Endothelial cell of umbilical vein (primary cell): Measurements from ENCODE around the gene NUTF2. TPM values are rescaled to one million over a fixed set of nuclear protein-coding genes. Genes with fewer than 3 reads are reported as not detected.

Experiments
- BruUV-seq: library from RNA; stranded (reverse); fragments of 400-500 nt; replicated peaks from 2 replicates; lab custom pipeline; 2021; lab: Mats Ljungman, UMichigan
- CTCF ChIA-PET: fragments of 300-600, 350-600 bp; sonication (Branson Sonifier 250); formaldehyde crosslinking; loops from one replicate; lab custom pipeline; 2021; ENCODE audit warnings: antibody characterized with exemption, inconsistent platforms; lab: Charles Lee
- POLR2A ChIA-PET: fragments of 300-600, 350-600 bp; sonication (Branson Sonifier 250); formaldehyde crosslinking; loops from one replicate; lab custom pipeline; 2021; ENCODE audit warnings: antibody characterized with exemption, inconsistent platforms; lab: Charles Lee
- DNase-seq: peaks from one replicate; pipeline ENCODE4 v3.0.0-alpha.2; 2011; ENCODE audit warnings: low read depth, low spot score
- FAIRE-seq: peaks from 2 replicates; lab custom pipeline; 2011; peaks lifted over from hg19 to GRCh38; lab: Jason Lieb, UNC
- H2AFZ ChIP-seq: 2 replicates; pipeline ENCODE4 v1.6.0; 2012; ENCODE audit warnings: low read depth, low read length, control low read depth, inconsistent platforms
- H3K27ac ChIP-seq: 2 replicates; pipeline ENCODE4 v1.5.1; 2011; ENCODE audit warnings: low read depth, mild to moderate bottlenecking, control low read depth, low read length, moderate library complexity; ENCODE audit not compliant: insufficient read depth
- H3K27me3 ChIP-seq, 2 experiments: 2 replicates each; pipeline versions ENCODE4 v1.6.0 to v1.6.1; 2011; ENCODE audit warnings: low read length in 2 of 2, mixed read lengths in 1 of 2; ENCODE audit not compliant: control insufficient read depth in 2 of 2, insufficient read depth in 2 of 2
- H3K36me3 ChIP-seq, 2 experiments: 2 replicates in 1 of 2; 3 replicates in 1 of 2; pipeline ENCODE4 v1.5.1; 2011; ENCODE audit warnings: low read length in 2 of 2, mild to moderate bottlenecking in 1 of 2, moderate library complexity in 1 of 2; ENCODE audit not compliant: control insufficient read depth in 2 of 2, insufficient read depth in 2 of 2; ENCODE audit errors: extremely low read depth in 1 of 2
- H3K4me1 ChIP-seq: 3 replicates; pipeline ENCODE4 v1.5.1; 2011; ENCODE audit warnings: mild to moderate bottlenecking, low read length; ENCODE audit not compliant: control insufficient read depth, insufficient read depth; ENCODE audit errors: extremely low read depth
- H3K4me2 ChIP-seq: 2 replicates; pipeline ENCODE4 v1.6.1; 2011; ENCODE audit warnings: low read length, control low read depth, mixed read lengths; ENCODE audit not compliant: insufficient read depth
- H3K4me3 ChIP-seq, 3 experiments: fragments of 200-600 bp in 1 of 3; sonication (generic), shearing (Covaris generic) in 1 of 3; replicated peaks in 1 of 3; 2 replicates each; pipeline ENCODE4 v1.5.1; 2011 to 2016; ENCODE audit warnings: control low read depth in 3 of 3, low read length in 3 of 3, mild to moderate bottlenecking in 2 of 3, inconsistent platforms in 1 of 3, low read depth in 1 of 3, moderate library complexity in 1 of 3; ENCODE audit not compliant: insufficient read depth in 1 of 3
- H3K79me2 ChIP-seq: 2 replicates; pipeline ENCODE4 v1.6.0; 2012; ENCODE audit warnings: low read length, inconsistent platforms; ENCODE audit not compliant: control insufficient read depth, insufficient read depth
- H3K9ac ChIP-seq: replicated peaks from 2 replicates; pipeline ENCODE3; 2011; ENCODE audit warnings: low read length, control low read depth; ENCODE audit not compliant: insufficient read depth; ENCODE audit errors: extremely low read depth
- H3K9me1 ChIP-seq: replicated peaks from 3 replicates; pipeline ENCODE4 v1.6.0; 2011; ENCODE audit warnings: mild to moderate bottlenecking, low read length; ENCODE audit not compliant: control insufficient read depth, insufficient read depth; ENCODE audit errors: extremely low read depth
- H3K9me3 ChIP-seq: replicated peaks from 2 replicates; pipeline ENCODE4 v1.5.1; 2012; ENCODE audit warnings: low read length, inconsistent platforms; ENCODE audit not compliant: control insufficient read depth, insufficient read depth
- H4K20me1 ChIP-seq: replicated peaks from 2 replicates; pipeline ENCODE3; 2011; ENCODE audit warnings: mild to moderate bottlenecking, low read length; ENCODE audit not compliant: control insufficient read depth, insufficient read depth; ENCODE audit errors: extremely low read depth
- CTCF ChIP-seq, 2 donors: IDR thresholded peaks; 1 replicate in 1 of 2; 2 replicates in 1 of 2; pipeline ENCODE4 v1.5.1; 2011; ENCODE audit warnings: low read length in 2 of 2, mild to moderate bottlenecking in 2 of 2, moderate library complexity in 2 of 2, control low read depth in 1 of 2, inconsistent platforms in 1 of 2, low read depth in 1 of 2; ENCODE audit not compliant: insufficient read depth in 1 of 2; ENCODE audit errors: extremely low read depth in 1 of 2
- EZH2 ChIP-seq: IDR thresholded peaks from 2 replicates; pipeline ENCODE4 v1.6.1; 2012; ENCODE audit warnings: borderline replicate concordance, low read depth, mild to moderate bottlenecking, moderate library complexity, low read length, inconsistent platforms; ENCODE audit not compliant: severe bottlenecking
- FOS ChIP-seq: IDR thresholded peaks from 2 replicates; pipeline ENCODE4 v1.6.1; 2011; ENCODE audit warnings: mild to moderate bottlenecking, low read length, moderate library complexity, borderline replicate concordance; ENCODE audit not compliant: insufficient read depth
- GATA2 ChIP-seq: IDR thresholded peaks from 2 replicates; pipeline ENCODE4 v1.7.0; 2011; ENCODE audit warnings: low read depth, mild to moderate bottlenecking, moderate library complexity, mixed read lengths, low read length; ENCODE audit not compliant: insufficient read length, insufficient read depth
- JUN ChIP-seq: IDR thresholded peaks from 2 replicates; pipeline ENCODE4 v1.6.1; 2011; ENCODE audit warnings: borderline replicate concordance, low read depth; ENCODE audit not compliant: insufficient read length, insufficient read depth
- MAX ChIP-seq: IDR thresholded peaks from 2 replicates; pipeline ENCODE4 v1.6.1; 2011; ENCODE audit not compliant: insufficient read depth, insufficient read length
- MYC ChIP-seq: IDR thresholded peaks from one replicate; pipeline ENCODE4 v1.6.1; 2011; ENCODE audit warnings: mild to moderate bottlenecking, low read depth, low read length
- POLR2A ChIP-seq: IDR thresholded peaks from 2 replicates; pipeline ENCODE4 v1.6.1; 2012; ENCODE audit warnings: low read depth, mild to moderate bottlenecking, control low read depth, low read length
- POLR2AphosphoS5 ChIP-seq: IDR thresholded peaks from 2 replicates; pipeline ENCODE4 v1.6.1; 2012; ENCODE audit warnings: low read depth, mild to moderate bottlenecking, control low read depth, low read length, moderate library complexity; ENCODE audit not compliant: insufficient read depth
- dilution Hi-C: fragments of 300-500 bp; cut with MboI; formaldehyde crosslinking; loops from one replicate; pipeline ENCODE4 v1.15.0; 2019; ENCODE audit warnings: low sequenced_read_pairs; ENCODE audit not compliant: extremely low pct_ligation_motif_present
- intact Hi-C: fragments of 100-400 bp; cut with micrococcal nuclease; formaldehyde crosslinking; loops from one replicate; pipeline ENCODE4 v1.10.0; 2022
- polyA plus RNA-seq, 4 experiments: library from polyadenylated mRNA; depleted of rRNA in 3 of 4; stranded (reverse) in 3 of 4; unstranded in 1 of 4; fragments of >200 nt; gene quantifications; 2 replicates each; pipeline versions ENCODE4 v1.2.1 to v1.2.3, GENCODE V29; 2011 to 2012; ENCODE audit warnings: missing spikeins in 1 of 4
- total RNA-seq: library from RNA; stranded (reverse); gene quantifications from 2 replicates; pipeline ENCODE4 v1.2.3, GENCODE V29; 2021

Gene NUTF2
- total and polyA plus RNA-seq, 2 donors (not counting 3 experiments of a cell fraction or from before 2014, with no cell fraction given) = 208 to 273 TPM

- CTCF ChIA-PET = interaction anchor here (0.7 to 5.4 kb wide), 10 partner anchors 11 to 360 kb away, joined by 3 to 106 read pairs (median 12); partner anchors contain the start of genes CTRL, PSKH1 and PSMB10
- no peaks in the 10 kb centered on the region for H3K79me2 ChIP-seq
- no peaks in the 10 kb centered on the region for H3K9me3 ChIP-seq
- no peak overlapping the region for H3K9ac ChIP-seq
- dilution Hi-C loops (no loop called here), intact Hi-C loops (loop anchor here (5.0 kb wide), 1 partner anchor 181 kb away; no protein-coding TSS in a partner anchor)
- no peak overlapping the region for H3K4me3 ChIP-seq
- no peak overlapping the region for H2AFZ ChIP-seq
- H3K36me3 ChIP-seq = peaks cover 19 to 87% of the 10 kb centered on the region in 2 experiments
- no peaks in the 10 kb centered on the region for H3K4me1 ChIP-seq
- POLR2A ChIA-PET = no interaction called here
- no peak overlapping the region for H3K27ac ChIP-seq
- no peaks in the 10 kb centered on the region for H4K20me1 ChIP-seq
- no peaks in the 10 kb centered on the region for H3K27me3 ChIP-seq
- FAIRE-seq = no peak
- BruUV-seq = no TSS peak
- H3K9me1 ChIP-seq = no peaks in the 10 kb centered on the region
- TF ChIP-seq POLR2A = no peak
- TF ChIP-seq MYC = no peak
- TF ChIP-seq MAX = no peak
- TF ChIP-seq CTCF (IDR thresholded peaks at IDR 0.05; ENCODE audit: extremely low read depth in 1 of 2, insufficient read depth in 1 of 2, low read depth in 1 of 2, low read length in 2 of 2) = no peak
- no peak for TF ChIP-seq EZH2
- no peak for TF ChIP-seq GATA2
- no peak for TF ChIP-seq POLR2AphosphoS5
- TF ChIP-seq FOS = no peak
- no peak for TF ChIP-seq JUN
- no peak for DNase-seq
- no peak overlapping the region for H3K4me2 ChIP-seq
Observed at GRCh38 chr16:67881621-67882161, 35.0 kb downstream of the NUTF2 start.
